HG02642 (cell line): ENCODE results near the gene ABCG1.

Experiments
- ATAC-seq: cut with Tn5 transposase; IDR thresholded peaks from one replicate; pipeline ENCODE4 v1.9.1; 2021; ENCODE audit warnings: mild to moderate bottlenecking; ENCODE audit not compliant: unreplicated experiment, poor library complexity

ABCG1 gene

DNA sequence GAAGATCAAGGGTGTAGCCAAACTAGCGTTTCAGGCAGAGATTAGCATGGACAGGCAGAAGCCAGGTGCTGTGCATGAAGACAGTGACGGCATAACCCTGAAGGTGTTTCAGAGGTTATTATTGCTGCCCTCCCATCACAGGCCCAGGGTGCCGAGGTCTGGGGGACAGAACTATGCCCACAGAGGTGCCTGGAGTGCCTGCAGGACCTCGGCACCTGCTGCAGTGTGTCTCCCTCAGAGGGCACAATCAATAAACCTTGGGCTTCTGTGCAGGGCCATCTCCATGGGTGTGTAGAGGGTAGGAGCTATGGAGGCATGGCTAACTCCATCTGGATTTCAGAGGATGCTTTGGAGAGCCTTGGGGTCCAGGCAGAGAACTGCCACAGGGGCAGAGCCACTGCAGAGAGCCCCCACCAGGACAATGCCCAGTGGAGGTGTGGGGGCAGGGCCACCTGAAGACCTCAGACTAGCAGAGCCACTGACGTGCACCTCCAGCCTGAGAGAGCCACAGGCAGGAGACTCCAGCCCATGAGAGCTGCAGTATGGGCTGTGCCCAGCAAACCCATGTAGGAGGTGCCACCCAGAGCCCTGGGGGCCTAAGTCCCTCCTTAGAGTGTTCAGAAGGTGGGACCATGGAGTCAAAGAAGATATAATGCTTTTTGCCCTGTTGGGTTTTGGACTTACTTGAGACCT lies 5.7 kb upstream of the ABCG1 start:
- no peak for ATAC-seq

- ATAC-seq, result no peak
Measured at GRCh38 chr21:42214081-42214750, 4.7 kb upstream of the ABCG1 start.

- no peak for ATAC-seq
Measured at GRCh38 chr21:42214921-42215320, 4.0 kb upstream of the ABCG1 start.

DNA sequence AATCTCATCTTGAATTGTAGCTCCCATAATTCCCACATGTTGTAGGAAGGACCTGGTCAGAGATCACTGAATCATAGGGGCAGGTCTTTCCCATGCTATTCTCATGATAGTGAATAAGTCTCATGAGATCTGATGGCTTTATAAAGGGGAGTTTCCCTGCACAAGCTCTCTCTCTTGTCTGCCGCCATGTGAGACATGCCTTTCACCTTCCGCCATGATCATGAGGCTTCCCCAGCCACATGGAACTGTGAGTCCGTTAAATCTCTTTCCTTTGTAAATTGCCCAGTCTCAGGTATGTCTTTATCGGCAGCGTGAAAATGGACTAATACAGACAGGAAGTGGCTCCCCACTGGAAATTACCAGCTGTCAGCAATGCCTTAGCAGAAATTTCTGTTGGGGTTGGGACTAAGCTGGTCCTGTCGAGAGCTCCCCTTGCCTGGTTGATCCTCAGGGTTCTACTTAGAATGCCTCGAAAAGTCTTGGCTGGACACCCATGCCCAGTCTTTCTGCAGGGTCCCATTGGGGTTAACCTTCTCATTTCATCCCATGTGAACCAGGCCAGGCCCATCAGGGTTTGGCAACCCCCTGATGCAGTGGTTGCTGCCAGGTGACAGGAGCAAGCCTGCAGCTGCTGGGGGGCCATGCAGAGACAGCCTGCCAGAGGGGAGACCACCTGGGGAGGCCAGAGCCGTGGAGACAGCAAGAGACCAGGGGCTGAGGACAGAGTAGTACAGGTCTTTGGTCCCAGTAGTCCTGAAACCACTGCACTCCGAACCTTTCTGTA lies 2.8 kb upstream of the ABCG1 start:
- ATAC-seq, result no peak

DNA sequence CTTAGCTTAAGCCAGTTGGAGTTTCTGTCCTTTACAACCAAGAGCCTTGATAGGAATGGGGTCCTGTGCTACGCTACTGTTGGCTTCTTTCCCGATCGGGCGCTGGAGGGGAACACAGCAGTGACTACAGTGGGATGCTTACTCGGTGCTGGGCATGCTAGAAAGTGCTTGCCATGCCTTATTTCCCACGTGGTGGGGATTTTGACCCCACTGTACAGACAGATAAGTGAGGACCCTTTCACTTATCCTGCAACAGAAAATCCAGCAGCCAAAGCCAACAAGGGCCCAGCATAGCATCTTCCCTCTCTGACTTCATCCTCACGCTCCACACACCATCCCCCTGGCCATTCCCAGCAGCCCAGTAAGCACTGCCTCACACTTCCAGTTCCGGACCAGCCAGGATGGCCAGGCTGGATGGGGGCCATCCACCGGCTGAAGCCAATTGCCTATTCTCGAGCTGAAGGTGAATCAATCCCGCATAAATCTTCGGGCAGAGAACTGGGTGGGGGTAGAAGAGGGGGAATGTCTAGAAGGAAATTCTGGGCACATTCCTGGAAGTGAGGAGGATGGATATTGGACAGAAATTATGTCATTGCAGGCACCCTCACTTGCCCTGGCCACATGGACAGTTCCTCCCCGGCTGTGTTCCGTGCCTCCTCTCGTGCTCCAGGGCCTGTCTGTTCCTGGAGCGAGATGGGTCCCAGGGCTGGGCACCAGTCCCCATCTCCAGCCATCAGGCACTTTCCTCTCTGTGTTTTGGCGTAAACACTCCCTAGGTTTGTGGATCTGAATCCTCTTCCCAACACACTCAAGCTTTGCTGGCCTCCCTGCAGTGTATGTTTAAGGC lies 2.0 kb upstream of the ABCG1 start:
- ATAC-seq, result no peak

- ATAC-seq, result no peak
Measured at GRCh38 chr21:42219606-42220137, 732 bp downstream of the ABCG1 start.

- no peak for ATAC-seq
Measured at GRCh38 chr21:42220138-42220701, 1.3 kb downstream of the ABCG1 start.

DNA sequence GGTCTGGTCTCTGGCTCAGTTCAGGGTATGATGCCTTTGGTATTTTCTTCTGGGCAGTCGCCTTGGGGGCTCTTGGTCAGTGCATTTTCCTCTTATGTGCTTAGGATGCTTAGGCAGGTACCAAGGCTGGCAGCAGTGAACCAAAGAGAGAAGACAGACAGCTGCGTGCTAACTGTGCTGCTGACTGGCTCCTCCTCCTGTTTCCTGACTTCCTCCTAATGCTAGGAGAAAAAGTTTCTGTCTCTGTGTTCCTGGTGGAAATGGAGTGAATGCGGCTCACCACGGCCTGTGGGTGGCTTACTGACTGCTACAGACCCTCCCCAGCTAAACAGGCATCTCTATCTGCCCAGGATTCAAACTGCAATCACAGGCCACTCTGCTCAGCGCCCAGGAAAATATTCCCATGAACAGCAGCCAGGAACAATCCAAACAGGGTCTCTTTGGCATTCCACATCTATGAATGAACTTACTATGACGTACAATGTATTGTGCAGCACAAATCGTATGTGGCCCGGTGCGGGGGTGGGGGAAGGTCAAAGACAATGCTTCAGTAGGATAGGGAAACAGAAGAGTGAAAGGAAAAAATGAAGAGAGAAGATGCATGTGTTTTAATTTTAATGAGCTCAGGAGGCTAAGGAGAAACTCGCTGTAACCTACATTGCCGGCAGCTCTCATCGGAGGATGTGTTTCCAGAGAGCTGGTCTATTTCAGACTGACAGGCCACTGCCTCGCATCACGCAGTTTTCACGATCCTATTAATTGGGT lies 2.8 kb downstream of the ABCG1 start:
- no peak for ATAC-seq

- ATAC-seq, result no peak
Measured at GRCh38 chr21:42222386-42222785, 3.4 kb downstream of the ABCG1 start.

DNA sequence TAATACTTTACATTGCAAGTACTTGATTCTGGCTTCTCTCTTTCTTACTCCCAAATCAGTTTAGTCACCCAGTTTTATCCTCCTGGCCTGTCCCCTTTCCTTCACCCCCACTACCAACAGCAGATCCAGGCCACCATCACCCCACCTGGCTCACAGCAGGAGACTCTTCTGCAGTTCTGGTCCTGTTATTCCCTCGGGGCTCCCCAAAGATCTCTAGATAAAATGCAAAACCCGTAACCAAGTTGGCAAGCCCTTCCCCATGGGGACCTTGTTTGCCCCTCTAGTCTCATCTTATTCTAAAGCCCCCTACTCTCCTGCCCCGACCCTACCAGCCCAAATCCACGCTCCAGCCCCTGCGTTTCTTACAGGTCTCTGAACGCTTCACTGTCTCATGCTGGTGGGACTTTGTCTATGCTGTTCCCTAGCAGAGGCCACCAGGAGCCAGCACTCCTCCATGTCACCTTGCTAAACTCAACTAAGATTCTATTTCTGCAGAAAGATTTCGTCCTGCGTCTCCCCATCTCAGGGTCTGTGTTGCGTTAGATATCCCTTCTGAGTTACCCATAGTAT lies 4.0 kb downstream of the ABCG1 start:
- no peak for ATAC-seq

DNA sequence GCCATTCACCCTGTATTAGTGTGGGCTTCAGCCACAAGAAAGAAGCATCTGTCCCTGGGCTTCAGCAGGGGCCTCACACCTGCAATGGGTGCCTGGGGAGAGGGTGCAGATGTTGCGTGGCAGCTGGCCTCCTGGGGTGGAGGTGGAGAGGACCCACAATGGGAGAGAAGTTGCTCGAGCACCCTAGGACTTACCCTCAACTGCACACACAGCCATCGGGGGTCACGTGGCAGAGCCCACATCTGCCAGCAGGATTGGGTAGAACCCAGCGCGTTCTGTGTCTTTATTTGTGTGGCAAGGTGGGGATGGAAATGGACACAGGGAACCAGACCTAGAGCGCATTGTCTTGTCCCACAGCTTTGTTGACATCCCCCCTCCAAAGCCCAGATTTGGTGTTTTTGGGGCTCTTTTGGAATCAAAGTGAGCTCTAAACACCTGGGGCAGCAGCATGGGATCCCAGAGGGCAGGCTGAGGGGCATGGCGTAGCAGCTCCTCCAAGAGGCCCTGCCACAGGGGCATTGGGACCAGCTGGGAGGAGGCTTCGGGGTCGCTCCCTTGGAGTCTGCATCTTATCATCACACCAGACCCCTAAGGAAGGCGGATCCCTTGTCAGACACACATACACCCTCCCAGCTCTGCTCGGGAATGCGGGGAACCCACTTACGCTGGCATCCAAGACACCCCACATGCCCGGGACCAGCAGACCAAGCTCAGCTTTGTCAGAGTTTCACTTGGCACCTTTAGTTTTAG lies 5.1 kb downstream of the ABCG1 start:
- ATAC-seq, result no peak

DNA sequence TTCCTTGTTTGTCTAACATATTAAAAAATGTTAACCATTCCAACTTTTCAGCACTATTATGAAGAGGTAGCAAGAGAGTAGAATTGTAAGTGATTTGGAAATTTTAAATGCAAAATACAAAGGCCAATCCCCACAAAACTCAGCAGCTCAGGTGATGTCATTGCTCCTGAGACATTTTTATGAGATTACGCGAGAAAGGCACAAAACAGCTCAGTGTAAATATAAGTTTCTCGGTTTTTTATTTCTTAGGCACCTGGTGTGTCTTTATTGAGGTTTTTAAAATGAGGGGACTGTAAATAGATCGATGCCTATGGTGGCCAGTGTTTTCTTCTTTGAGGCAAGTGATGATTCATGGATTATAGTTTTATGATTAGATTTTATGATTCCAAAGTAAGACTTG lies 6.1 kb downstream of the ABCG1 start:
- no peak for ATAC-seq

DNA sequence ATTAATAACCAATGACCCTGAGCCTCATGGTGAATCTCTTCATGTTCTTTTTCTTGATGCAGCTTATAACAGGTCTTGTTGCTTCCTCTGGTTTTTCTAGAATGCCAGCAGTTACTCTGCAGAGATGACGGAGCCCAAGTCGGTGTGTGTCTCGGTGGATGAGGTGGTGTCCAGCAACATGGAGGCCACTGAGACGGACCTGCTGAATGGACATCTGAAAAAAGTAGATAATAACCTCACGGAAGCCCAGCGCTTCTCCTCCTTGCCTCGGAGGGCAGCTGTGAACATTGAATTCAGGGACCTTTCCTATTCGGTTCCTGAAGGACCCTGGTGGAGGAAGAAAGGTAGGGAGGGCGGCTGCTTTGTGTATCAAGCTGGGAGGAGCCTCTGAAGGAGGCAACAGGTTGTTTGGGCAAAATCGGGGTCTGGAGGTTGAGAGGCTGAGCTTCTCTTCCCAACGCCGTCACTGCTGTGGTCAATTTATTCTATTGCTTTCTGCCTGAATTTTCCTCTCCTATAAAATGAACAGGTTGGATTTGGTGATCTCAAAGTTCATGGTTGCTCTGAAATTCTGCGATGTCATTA lies 6.7 kb downstream of the ABCG1 start:
- ATAC-seq, result no peak

DNA sequence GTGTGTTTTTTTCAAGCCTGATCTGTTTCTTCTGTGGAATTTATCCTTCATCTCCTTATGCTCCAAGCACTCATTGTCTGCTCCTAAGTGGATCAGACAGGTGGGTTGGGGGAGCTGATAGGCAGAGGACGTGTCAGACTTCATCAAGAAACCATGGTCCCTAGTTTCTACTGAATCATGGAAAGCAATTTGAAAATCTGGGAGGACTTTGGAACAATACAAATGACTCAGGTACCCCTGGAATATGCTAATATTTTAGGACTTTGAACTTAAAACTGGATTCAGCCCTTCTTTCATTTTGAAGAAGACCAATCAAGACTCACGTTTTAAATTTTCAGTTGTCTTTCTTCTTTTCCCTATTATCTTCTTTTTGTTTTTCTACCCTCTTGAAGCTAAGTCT lies 7.7 kb downstream of the ABCG1 start:
- ATAC-seq, result no peak

- ATAC-seq, result peak; percentile 88
Measured at GRCh38 chr21:42227909-42228708, 9.2 kb downstream of the ABCG1 start.

GRCh38 chr21:42228709-42229220 lies 9.8 kb downstream of the ABCG1 start:
- no peak for ATAC-seq

DNA sequence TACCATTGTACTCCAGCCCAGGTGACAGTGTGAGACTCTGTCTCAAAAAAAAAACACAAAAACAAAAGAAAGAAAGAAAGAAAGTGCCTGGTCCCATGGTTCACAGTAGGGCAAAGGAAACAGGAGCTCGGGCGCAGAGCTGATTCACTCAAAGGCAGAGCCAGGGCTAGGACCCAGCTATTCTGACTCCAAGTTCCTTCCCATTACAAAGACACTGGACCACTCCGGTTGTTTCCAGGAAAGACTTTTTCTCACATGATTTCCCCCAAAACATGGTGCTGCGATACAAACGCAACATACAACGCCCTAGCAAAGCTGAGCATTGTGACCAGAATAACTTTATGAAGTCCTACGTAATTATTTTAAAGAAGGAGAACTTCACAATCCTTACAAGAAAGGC lies 10.7 kb downstream of the ABCG1 start:
- no peak for ATAC-seq
